Amygdala (tissue), 56 donors: ENCODE measurements around the gene ST6GALNAC1.
"Not testable (repeated sequence)": the region's sequence is repeated elsewhere in the genome, so short reads cannot be mapped to it uniquely, and the experiment has no call there.

Source experiments
- DNase-seq, 56 donors: peaks; one replicate each; lab custom pipeline; 2025; lab: John Stamatoyannopoulos, UW

Gene ST6GALNAC1

DNA sequence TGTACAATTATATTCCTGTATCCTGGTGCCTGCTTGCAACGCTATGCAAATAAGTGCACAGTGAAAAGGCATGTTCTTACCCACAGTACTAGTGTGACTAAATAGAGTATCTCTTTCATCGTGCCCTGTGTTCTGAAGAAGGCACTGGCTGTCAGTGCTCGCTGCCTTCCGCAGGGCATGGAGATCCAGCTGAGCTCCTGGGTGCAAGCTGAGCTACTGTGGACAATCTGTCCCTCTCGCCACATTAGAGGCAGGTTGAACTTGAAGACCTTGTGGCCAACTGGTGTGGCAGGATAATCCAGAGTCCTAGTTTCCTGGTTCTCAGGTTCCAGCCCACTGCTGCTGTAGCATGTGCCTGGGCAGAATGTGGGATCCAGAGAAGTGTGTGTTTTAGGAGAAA is 1.9 kb upstream of the ST6GALNAC1 start:
- DNase-seq: no peak

- no peak for DNase-seq
Measured at GRCh38 chr17:76644995-76645394, 1.4 kb upstream of the ST6GALNAC1 start.

- no peak for DNase-seq
Measured at GRCh38 chr17:76642994-76643393, 563 bp downstream of the ST6GALNAC1 start.

- no peak for DNase-seq
Measured at GRCh38 chr17:76642032-76642561, 1.5 kb downstream of the ST6GALNAC1 start.

DNA sequence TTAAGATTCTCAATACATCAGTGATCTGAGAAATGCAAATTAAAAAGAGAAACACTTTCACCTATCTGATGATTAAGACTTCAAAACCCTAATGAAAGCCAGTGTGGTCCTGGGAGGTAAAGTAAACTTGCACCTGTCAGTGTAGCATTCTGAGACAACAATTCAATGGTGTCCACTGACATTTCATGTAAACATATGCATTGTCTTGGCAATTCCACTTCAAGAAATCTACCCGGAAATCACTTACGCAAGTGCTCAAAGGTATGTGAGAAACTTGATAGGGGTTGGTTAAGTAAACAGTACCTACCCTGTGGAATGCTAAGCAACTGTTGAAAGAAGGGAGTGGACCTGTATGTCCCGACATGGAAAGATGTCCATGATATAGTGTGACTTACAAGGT is 2.1 kb downstream of the ST6GALNAC1 start:
- no peak for DNase-seq

- DNase-seq: no peak
Measured at GRCh38 chr17:76640550-76641380, 2.8 kb downstream of the ST6GALNAC1 start.

DNA sequence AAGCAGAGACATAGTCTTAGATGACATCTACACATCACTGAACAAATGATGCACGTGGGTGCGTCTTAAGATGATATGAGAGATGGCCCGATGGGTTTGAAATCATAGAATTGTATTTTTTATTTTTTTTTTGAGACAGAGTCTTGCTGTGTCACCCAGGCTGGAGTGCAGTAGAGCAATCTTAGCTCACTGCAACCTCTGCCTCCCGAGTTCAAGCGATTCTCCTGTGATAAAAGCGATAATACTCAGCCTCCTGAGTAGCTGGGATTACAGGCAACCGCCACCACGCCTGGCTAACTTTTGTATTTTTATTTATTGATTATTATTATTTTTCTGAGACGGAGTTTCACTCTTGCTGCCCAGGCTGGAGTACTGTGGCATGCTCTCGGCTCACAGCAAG is 5.3 kb downstream of the ST6GALNAC1 start:
- no peak for DNase-seq

DNA sequence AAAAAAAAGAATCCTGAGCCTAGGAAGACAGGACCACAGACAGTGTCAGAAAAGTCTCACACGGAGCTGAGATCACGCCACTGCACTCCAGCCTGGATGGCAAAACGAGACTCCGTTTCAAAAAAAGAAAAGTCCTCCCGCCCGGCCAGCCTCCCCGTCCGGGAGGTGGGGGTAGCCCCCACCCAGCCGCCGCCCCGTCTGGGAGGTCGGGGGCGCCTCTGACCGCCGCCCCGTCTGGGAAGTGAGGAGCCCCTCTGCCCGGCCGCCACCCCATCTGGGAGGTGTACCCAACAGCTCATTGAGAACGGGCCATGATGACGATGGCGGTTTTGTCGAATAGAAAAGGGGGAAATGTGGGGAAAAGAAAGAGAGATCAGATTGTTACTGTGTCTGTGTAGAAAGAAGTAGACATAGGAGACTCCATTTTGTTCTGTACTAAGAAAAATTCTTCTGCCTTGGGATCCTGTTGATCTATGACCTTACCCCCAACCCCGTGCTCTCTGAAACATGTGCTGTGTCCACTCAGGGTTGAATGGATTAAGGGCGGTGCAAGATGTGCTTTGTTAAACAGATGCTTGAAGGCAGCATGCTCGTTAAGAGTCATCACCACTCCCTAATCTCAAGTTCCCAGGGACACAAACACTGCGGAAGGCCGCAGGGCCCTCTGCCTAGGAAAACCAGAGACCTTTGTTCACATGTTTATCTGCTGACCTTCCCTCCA is 6.9 kb downstream of the ST6GALNAC1 start:
- not testable (repeated sequence) for DNase-seq

DNA sequence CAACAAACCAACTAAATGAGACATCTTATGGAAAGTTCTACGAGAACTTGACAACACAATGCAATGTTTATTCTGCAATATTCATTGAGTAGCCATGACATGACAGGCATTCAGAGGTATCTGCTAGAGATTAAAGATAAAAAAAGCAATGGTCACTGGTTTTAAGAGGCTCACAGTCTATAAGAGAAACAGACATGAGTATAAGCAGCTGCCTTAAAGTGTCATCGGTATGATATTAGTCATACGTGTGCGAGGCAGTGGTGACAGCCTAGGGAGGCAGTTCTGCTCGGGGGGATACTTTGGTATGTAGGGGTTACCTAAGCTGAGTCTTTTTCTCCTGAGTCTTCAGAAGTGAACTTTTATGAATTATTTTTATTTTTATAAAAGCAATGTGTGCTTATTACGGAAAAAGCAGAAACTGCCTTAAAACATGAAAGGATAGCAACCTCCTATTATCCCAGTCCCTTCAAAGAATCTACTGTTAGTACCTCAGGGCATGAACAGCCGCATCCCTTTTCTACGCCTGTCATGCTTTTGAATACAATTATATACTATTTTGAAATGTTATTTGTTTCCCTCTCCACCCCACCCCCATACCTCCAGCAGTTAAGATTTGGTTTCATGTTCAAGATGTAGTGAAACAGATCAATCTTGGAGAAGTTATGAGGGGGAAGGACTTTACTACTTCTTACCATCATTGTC is 7.7 kb downstream of the ST6GALNAC1 start:
- DNase-seq: no peak

DNA sequence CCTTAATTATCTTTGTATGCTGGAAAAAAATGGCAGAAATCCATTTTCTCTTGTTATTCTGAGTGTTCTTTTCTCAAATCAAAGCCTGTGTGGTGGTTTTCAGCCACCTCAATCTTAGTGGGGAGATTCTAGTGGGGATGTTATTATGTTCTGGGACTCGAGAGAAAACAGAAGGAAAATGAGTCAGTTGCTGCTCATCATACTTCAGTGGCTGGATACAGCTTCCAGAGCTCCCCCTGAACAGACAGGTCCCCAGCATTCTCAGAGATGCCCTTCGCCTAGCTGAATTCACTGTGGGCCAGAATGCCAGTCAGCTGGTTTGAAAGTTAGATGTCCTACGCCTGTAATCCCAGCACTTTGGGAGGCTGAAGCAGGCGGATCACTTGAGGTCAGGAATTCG is 8.5 kb downstream of the ST6GALNAC1 start:
- DNase-seq: no peak

DNA sequence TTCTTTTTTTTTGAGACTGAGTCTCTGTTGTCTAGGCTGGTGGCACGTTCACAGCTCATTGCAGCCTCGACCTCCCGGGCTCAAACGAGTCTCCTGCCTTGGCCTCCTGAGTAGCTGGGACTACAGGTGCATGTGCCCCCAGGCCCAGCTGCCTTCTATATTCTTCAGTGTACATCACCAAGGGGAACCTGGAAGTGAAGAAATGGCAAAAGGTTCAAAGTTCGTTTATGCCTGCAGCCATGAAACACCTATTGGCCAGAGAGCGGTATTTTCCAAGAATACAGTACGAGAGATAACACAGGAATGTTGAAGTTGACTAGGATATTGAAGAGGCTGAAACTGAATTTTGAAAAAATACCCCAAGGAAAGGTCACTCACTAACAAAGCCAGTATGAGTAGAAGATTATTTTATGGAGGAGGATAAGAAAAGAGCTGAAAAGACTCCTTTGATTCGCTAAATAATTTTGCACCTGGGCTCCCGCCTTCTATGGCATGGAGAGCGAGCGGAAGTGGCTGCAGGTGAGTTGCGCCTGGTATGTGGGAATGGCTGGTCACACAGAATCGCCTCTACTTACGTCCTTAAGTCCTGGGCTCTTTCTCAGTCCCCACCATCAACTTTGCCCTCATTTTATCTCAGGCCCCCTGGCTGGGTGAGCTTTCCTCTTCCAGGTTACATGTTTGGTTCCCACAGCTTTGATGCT is 9.8 kb downstream of the ST6GALNAC1 start:
- DNase-seq: no peak

DNA sequence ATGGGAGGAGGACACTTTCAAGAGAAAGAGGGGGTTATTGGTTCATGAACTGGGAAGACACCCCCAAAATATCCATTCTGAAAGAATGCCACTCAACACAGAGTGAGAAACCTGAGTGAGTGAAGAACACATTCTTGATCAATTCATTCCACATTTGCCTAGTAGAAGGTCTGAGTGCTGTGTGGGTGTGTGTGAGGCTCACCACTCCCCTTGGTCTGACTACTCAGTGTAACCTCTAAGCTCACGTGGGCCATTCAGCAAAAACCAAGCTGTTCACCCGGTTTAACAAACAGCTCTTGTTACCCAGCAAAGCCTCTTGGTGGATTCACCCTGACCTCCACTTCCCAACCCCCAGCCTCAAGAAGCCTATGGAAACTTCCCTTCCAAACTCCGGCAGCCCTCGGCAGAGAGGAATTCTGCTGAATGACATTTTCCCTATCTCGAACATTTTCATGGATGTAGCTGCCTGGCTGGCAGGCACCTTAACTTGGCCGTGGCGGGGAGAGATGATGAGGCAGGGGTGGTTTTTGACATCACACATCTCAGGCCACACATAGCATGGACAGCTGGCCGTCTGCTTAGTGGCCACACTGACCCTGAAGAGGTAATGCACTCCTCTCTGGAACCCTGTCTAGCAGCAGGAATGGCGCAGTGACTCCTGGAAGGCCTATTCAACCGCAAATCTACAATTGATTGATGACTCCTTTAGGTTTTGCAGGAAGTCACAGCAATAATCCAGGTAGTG is 11.6 kb downstream of the ST6GALNAC1 start:
- no peak for DNase-seq

GRCh38 chr17:76630151-76630550 is 13.4 kb downstream of the ST6GALNAC1 start:
- DNase-seq: no peak

GRCh38 chr17:76627510-76627909 is 16.0 kb downstream of the ST6GALNAC1 start:
- DNase-seq: no peak

- no peak for DNase-seq
Measured at GRCh38 chr17:76626442-76626841, 17.1 kb downstream of the ST6GALNAC1 start.

- DNase-seq: no peak
Measured at GRCh38 chr17:76625496-76625895, 18.1 kb downstream of the ST6GALNAC1 start.

DNA sequence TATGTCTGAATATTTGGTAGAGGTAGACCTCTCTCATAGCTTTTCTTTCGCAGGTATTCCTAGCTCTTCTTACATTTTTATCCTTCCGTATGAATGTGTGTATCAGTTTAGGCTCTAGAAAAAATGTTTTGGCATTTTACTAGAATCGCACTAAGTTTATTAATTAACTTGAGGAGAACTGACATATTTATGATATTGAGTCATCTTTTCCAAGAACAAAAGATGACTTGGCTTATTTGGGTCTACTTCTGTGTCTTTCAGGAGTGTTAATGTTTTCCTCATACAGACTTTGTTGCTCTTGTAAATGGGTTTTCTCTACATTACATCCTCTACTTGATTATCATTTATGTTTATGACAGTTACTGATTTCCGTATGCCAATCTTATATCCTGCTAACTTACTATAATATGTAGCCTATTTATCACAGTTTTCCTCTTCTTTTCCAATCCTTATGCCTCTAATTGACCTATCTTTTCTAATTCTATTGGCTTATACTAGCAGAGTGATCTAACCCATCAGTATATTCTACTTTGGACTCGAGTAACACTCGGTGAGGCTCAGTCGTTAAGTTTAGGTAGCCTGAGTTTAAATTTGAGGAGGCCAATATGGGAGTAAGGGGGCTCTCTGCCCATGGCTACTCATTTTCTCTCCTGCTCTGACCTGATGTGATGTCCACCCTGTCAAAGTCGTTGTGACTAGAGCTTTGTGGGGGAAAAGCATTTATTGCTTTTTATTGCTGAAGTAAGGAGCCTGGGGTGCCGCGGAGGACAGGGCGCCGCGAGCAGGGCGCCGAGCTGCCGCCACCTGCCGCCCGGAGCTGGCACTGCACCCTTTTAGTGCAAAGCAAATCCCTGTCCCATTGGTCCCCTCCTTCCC is 20.0 kb downstream of the ST6GALNAC1 start:
- DNase-seq: peak in 48 of 56 donors; percentile 1 to 81 (median 34)

GRCh38 chr17:76617838-76618237 is 25.7 kb downstream of the ST6GALNAC1 start:
- DNase-seq: no peak
